Lower leg skin (tissue), 3 donors: ENCODE data around the gene KCNA1.
"Not testable (repeated sequence)": the region's sequence is repeated elsewhere in the genome, so short reads cannot be mapped to it uniquely, and the experiment has no call there.

Source experiments
- CTCF ChIP-seq, 3 donors: fragments of 450-650 bp; IDR thresholded peaks; one replicate each; pipeline ENCODE4 v1.5.1; 2016; ENCODE audit warnings: antibody characterized with exemption in 3 of 3, mild to moderate bottlenecking in 3 of 3, moderate library complexity in 2 of 3
- POLR2A ChIP-seq, 2 donors: fragments of 450-650 bp; IDR thresholded peaks; one replicate each; pipeline ENCODE4 v1.6.1; 2016 to 2017; ENCODE audit warnings: antibody characterized with exemption in 2 of 2, mild to moderate bottlenecking in 1 of 2, moderate library complexity in 1 of 2

DNA sequence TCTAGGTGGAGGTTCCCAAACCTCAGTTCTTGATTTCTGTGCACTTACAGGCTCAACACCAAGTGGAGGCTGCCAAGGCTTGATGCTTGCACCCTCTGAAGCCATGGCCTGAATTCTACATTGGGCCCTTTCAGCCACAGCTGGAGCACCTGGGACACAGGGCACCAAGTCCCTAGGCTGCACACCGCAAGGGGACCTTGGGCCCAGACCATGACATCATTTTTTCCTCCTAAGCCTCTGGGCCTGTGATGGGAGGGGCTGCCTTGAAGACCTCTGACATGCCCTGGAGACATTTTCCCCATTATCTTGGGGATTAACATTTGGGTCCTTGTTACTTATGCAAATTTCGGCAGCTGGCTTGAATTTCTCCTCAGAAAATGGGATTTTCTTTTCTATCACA lies 30.2 kb upstream of the KCNA1 start:
- not testable (repeated sequence) for TF ChIP-seq POLR2A, CTCF (IDR thresholded peaks at IDR 0.05)
